Neuronal stem cell (in vitro differentiated cells): ENCODE data around the gene USP53.

ENCODE experiments used
- DNase-seq: peaks from one replicate; pipeline ENCODE4 v3.0.0-alpha.2; 2013; ENCODE audit warnings: low spot score
- H2AFZ ChIP-seq: one replicate; pipeline ENCODE4 v1.6.1; 2013; ENCODE audit warnings: mild to moderate bottlenecking, low read length, inconsistent platforms
- H2AK5ac ChIP-seq: 2 replicates; pipeline ENCODE4 v1.6.1; 2013; ENCODE audit warnings: low read depth, mild to moderate bottlenecking, inconsistent platforms, low read length, moderate library complexity, mixed read lengths
- H2BK120ac ChIP-seq: 2 replicates; pipeline ENCODE4 v1.6.1; 2013; ENCODE audit warnings: low read depth, mild to moderate bottlenecking, inconsistent platforms, low read length, moderate library complexity, mixed read lengths
- H2BK12ac ChIP-seq: one replicate; pipeline ENCODE4 v1.6.1; 2013; ENCODE audit warnings: low read length, inconsistent platforms
- H2BK15ac ChIP-seq: 2 replicates; pipeline ENCODE4 v1.6.1; 2013; ENCODE audit warnings: mild to moderate bottlenecking, low read length, inconsistent platforms, mixed read lengths
- H2BK5ac ChIP-seq: one replicate; pipeline ENCODE4 v1.6.1; 2013; ENCODE audit warnings: inconsistent platforms, mild to moderate bottlenecking, low read length, moderate library complexity
- H3K14ac ChIP-seq: one replicate; pipeline ENCODE4 v1.6.1; 2013; ENCODE audit warnings: low read length, inconsistent platforms
- H3K18ac ChIP-seq: 2 replicates; pipeline ENCODE4 v1.6.1; 2013; ENCODE audit warnings: low read length, inconsistent platforms
- H3K23ac ChIP-seq: 2 replicates; pipeline ENCODE4 v1.6.1; 2013; ENCODE audit warnings: low read depth, mild to moderate bottlenecking, mixed read lengths, low read length, inconsistent platforms; ENCODE audit not compliant: poor library complexity
- H3K27ac ChIP-seq: replicated peaks from 3 replicates; pipeline ENCODE4 v1.5.1; 2013; ENCODE audit warnings: low read length, inconsistent platforms
- H3K27me3 ChIP-seq, 3 experiments: 2 replicates each; pipeline ENCODE4 v1.6.1; 2013; ENCODE audit warnings: low read length in 3 of 3, mild to moderate bottlenecking in 2 of 3, inconsistent platforms in 1 of 3, low read depth in 1 of 3, mixed read lengths in 1 of 3, moderate library complexity in 1 of 3; ENCODE audit not compliant: control insufficient read depth in 3 of 3, insufficient read depth in 3 of 3
- H3K36me3 ChIP-seq, 2 donors: replicated peaks in 1 of 2; 2 replicates each; pipeline ENCODE4 v1.6.1; 2013; ENCODE audit warnings: low read length in 2 of 2; ENCODE audit not compliant: control insufficient read depth in 2 of 2, insufficient read depth in 2 of 2
- H3K4ac ChIP-seq: 2 replicates; pipeline ENCODE4 v1.6.1; 2013; ENCODE audit warnings: inconsistent platforms, mild to moderate bottlenecking, low read length, moderate library complexity
- H3K4me1 ChIP-seq, 2 donors: 1 replicate in 1 of 2; 2 replicates in 1 of 2; pipeline ENCODE4 v1.6.1; 2013; ENCODE audit warnings: low read length in 2 of 2, low read depth in 1 of 2; ENCODE audit not compliant: control insufficient read depth in 2 of 2, insufficient read depth in 1 of 2
- H3K4me2 ChIP-seq: one replicate; pipeline ENCODE4 v1.6.1; 2013; ENCODE audit warnings: mild to moderate bottlenecking, low read length, inconsistent platforms; ENCODE audit not compliant: insufficient read depth, poor library complexity, severe bottlenecking
- H3K4me3 ChIP-seq, 2 donors: 2 replicates each; pipeline ENCODE4 v1.5.1; 2013; ENCODE audit warnings: low read length in 2 of 2, mild to moderate bottlenecking in 2 of 2, inconsistent platforms in 1 of 2, moderate library complexity in 1 of 2
- H3K79me1 ChIP-seq: one replicate; pipeline ENCODE4 v1.6.1; 2013; ENCODE audit warnings: low read depth, mild to moderate bottlenecking, inconsistent platforms, low read length, moderate library complexity
- H3K9ac ChIP-seq: one replicate; pipeline ENCODE4 v1.6.1; 2013; ENCODE audit warnings: mild to moderate bottlenecking, low read depth, low read length, inconsistent platforms; ENCODE audit not compliant: poor library complexity
- H3K9me3 ChIP-seq, 2 donors: replicated peaks in 1 of 2; 2 replicates each; pipeline versions ENCODE3 to v1.6.1; 2013; ENCODE audit warnings: low read length in 2 of 2, mild to moderate bottlenecking in 2 of 2, inconsistent platforms in 1 of 2, low read depth in 1 of 2, mixed read lengths in 1 of 2, moderate library complexity in 1 of 2; ENCODE audit not compliant: control insufficient read depth in 2 of 2, insufficient read depth in 1 of 2
- H4K8ac ChIP-seq: one replicate; pipeline ENCODE4 v1.6.1; 2013; ENCODE audit warnings: low read depth, mild to moderate bottlenecking, inconsistent platforms, low read length, moderate library complexity
- H4K91ac ChIP-seq: one replicate; pipeline ENCODE4 v1.6.1; 2013; ENCODE audit warnings: low read length, low read depth, mild to moderate bottlenecking, inconsistent platforms; ENCODE audit not compliant: poor library complexity
- WGBS, 2 donors: extraction: QIAGEN DNeasy Blood & Tissue Kit; methylation state at CpG; one replicate each; pipeline ENCODE4 v1.1.7; 2013; ENCODE audit warnings: missing lambda C conversion rate in 2 of 2, mixed read lengths in 1 of 2; ENCODE audit not compliant: insufficient read length in 2 of 2, insufficient replicate concordance in 1 of 2; ENCODE audit errors: extremely low coverage in 2 of 2; 5-methylcytosine and 5-hydroxymethylcytosine counted together

The USP53 gene

DNA sequence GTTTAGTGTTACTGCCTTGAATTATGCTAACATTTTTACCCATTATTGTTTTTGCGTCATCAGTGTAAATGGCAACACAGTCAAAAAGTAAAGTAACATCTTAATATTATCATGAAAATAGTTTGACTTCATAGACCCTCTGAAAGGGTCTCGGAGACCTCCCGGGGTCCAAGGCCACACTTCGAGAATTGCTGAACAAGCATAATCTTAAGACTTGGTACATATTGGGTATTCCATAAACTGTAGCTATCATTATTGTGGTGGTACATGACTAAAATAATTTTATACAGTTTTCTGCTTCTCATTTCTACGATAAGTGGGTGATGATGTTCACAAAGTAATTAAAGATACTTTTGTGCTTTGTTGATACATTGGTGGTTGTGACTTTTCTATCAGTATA is 76.8 kb downstream of the USP53 start:
- Histone ChIP-seq H2AFZ (no peak overlapping the region), H3K27ac (no peak overlapping the region), H3K27me3 (no peaks in the 10 kb centered on the region), H3K18ac (no peak overlapping the region), H3K4me1 (no peaks in the 10 kb centered on the region), H4K91ac (no peak overlapping the region), H3K23ac (no peak overlapping the region), H2BK12ac (no peak overlapping the region), H3K4ac (no peak overlapping the region), H3K4me2 (no peak overlapping the region), H2BK5ac (no peak overlapping the region), H3K9me3 (no peaks in the 10 kb centered on the region), H3K79me1 (no peaks in the 10 kb centered on the region), H2BK15ac (no peak overlapping the region), H2BK120ac (no peak overlapping the region), H3K14ac (no peak overlapping the region), H2AK5ac (no peak overlapping the region), H3K36me3 (peaks cover 0 to 6% of the 10 kb centered on the region in 2 donors), H4K8ac (no peak overlapping the region), H3K4me3 (no peak overlapping the region), H3K9ac (no peak overlapping the region)
- no CpG with 5 or more reads among the region's 5 CpGs for WGBS, 2 donors
- no peak for DNase-seq

DNA sequence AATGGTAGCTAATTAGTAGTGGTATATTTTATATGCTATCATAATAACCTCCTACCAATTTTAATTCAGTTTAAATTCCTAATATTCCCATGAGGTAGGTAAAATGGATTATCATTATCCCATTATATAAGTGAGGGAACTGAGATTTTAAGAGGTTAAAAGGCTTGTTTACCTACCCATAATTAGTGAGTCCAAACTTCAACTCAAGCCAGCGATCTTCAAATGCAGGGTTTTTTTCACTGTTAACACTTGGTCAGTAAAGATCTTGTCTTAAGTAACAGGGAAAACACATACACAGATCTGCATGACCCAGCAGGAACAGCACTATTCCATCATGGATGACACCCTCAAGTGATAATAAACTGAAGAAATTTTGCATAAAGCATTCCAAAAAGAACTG is 78.1 kb downstream of the USP53 start:
- H3K4me2 ChIP-seq, result no peak overlapping the region
- no CpG with 5 or more reads among the region's 1 CpG for WGBS, 2 donors
- no peaks in the 10 kb centered on the region for H3K79me1 ChIP-seq
- H3K9me3 ChIP-seq, result no peaks in the 10 kb centered on the region
- H2BK12ac ChIP-seq, result no peak overlapping the region
- H3K36me3 ChIP-seq, result peaks cover 0 to 6% of the 10 kb centered on the region in 2 donors
- H3K18ac ChIP-seq, result no peak overlapping the region
- H3K27ac ChIP-seq, result no peak overlapping the region
- H2BK5ac ChIP-seq, result no peak overlapping the region
- no peaks in the 10 kb centered on the region for H3K27me3 ChIP-seq
- H3K4me3 ChIP-seq, result no peak overlapping the region
- H3K4me1 ChIP-seq, result no peaks in the 10 kb centered on the region
- no peak for DNase-seq
- H3K9ac ChIP-seq, result no peak overlapping the region
- no peak overlapping the region for H4K8ac ChIP-seq
- no peak overlapping the region for H3K14ac ChIP-seq
- H2BK15ac ChIP-seq, result no peak overlapping the region
- H3K4ac ChIP-seq, result no peak overlapping the region
- no peak overlapping the region for H4K91ac ChIP-seq
- H2BK120ac ChIP-seq, result no peak overlapping the region
- H2AFZ ChIP-seq, result no peak overlapping the region
- no peak overlapping the region for H2AK5ac ChIP-seq
- no peak overlapping the region for H3K23ac ChIP-seq

DNA sequence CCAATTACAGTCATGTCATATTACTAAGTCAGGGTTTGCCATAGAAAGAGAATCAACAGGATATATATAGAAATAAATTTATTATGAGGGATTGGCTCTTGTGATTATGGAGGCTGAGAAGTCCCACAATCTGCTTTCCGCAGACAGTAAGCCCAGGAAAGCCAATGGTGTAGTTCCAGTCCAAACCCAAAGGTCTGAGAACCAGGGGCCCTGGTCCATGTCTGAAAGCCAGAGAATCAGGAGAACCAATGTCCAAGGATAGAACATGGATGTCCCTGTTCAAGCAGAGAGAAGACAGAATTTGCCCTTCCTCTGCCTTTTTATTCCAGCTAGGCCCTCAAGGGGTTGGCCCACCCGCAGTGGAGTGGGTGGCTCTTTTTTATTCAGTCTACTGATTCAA is 83.8 kb downstream of the USP53 start:
- Histone ChIP-seq H4K91ac (no peak overlapping the region), H3K79me1 (peaks cover 6% of the 10 kb centered on the region), H3K23ac (no peak overlapping the region), H2AK5ac (no peak overlapping the region), H2BK15ac (no peak overlapping the region), H3K4ac (no peak overlapping the region), H2BK12ac (no peak overlapping the region), H3K18ac (no peak overlapping the region), H3K4me2 (no peak overlapping the region), H3K9ac (no peak overlapping the region), H3K14ac (no peak overlapping the region), H4K8ac (no peak overlapping the region), H2BK120ac (no peak overlapping the region), H2BK5ac (no peak overlapping the region), H2AFZ (no peak overlapping the region), H3K4me1 (peaks cover 0 to 9% of the 10 kb centered on the region in 2 donors), H3K27me3 (no peaks in the 10 kb centered on the region), H3K4me3 (no peak overlapping the region), H3K36me3 (peaks cover 2 to 30% of the 10 kb centered on the region in 2 donors), H3K27ac (no peak overlapping the region), H3K9me3 (peaks cover 0 to 8% of the 10 kb centered on the region in 2 donors)
- WGBS, 2 donors, result no CpG with 5 or more reads among the region's 2 CpGs
- DNase-seq, result no peak

DNA sequence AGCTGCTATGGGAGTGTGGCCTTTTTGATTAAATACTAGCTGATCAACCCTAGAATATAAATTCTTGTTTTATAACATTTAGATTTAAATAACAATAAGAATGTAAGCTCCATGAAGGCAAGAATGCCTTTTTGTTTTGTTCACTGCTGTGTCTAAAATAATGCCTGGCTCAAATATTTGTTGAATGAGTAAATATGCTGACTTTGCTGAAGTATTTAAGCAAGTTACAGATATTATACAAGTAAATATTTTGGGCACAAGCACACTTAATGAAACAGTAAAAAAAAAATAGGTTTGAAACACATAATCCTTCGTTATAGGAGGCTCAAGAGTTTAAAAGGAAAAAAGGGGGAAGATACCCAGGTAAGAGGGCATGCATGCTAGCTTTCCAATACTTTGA is 85.3 kb downstream of the USP53 start:
- Histone ChIP-seq H3K18ac (no peak overlapping the region), H3K27me3 (no peaks in the 10 kb centered on the region), H3K4me2 (no peak overlapping the region), H3K9ac (no peak overlapping the region), H3K79me1 (peaks cover 6% of the 10 kb centered on the region), H3K4me1 (peaks cover 0 to 9% of the 10 kb centered on the region in 2 donors), H3K4ac (no peak overlapping the region), H3K4me3 (no peak overlapping the region), H2BK5ac (no peak overlapping the region), H2AFZ (no peak overlapping the region), H2BK15ac (no peak overlapping the region), H4K8ac (no peak overlapping the region), H2BK12ac (no peak overlapping the region), H2AK5ac (no peak overlapping the region), H3K27ac (no peak overlapping the region), H3K23ac (no peak overlapping the region), H3K9me3 (peaks cover 0 to 8% of the 10 kb centered on the region in 2 donors), H4K91ac (no peak overlapping the region), H2BK120ac (no peak overlapping the region), H3K36me3 (peaks cover 2 to 25% of the 10 kb centered on the region in 2 donors), H3K14ac (no peak overlapping the region)
- DNase-seq, result no peak
- WGBS, 2 donors, result no CpG with 5 or more reads among the region's 1 CpG
